Fibroblast of skin of left biceps (primary cell): ENCODE results near the gene C12orf56.
A peak's percentile ranks its signal among the peaks of the same experiment; 100 is the strongest.
"Not testable (repeated sequence)": the region's sequence is repeated elsewhere in the genome, so short reads cannot be mapped to it uniquely, and the experiment has no call there.

ENCODE experiments used
- DNase-seq, 2 experiments: peaks; one replicate each; pipeline ENCODE4 v3.0.0-alpha.2; 2013; ENCODE audit warnings: low read depth in 2 of 2

C12orf56 gene

DNA sequence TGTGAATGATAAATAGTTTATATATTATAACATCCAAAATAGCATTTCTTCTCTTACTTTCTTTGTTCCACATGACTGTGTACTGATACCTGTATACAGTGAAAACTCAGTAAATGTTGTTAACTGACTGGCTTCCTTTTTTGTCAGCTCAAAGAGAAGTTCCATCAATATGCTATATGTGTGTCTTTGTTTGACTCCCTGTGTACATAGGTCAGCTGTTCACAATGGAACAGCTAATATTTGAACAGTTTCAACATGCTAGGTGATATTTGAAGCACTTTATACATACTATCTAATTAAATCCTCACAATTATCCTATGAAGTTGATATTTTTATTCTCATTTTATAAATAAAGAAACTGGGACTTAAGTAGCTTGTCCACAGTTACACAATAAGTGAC is 153.2 kb downstream of the C12orf56 start:
- no peak for DNase-seq

DNA sequence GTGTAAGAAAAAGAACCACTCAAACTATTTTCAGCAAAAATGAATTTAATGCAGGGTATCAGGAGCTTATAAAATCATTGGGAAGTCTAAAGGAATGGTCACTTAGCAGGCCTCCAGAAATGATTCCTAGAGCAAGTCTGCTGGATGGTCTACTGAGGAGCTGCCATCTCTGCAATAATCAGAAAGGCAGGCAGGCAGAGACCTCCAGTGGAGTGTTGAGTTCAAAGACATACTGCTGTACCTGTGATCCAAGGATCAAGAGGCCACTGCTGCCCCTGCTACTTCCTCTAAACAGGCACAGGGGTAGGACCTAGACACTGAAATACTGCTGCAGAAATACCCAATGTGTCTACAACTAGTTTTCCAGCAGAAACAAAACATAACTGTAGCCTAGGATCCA is 154.0 kb downstream of the C12orf56 start:
- no peak for DNase-seq

- DNase-seq = no peak
Observed at GRCh38 chr12:64232196-64232595, 158.4 kb downstream of the C12orf56 start.

- no peak for DNase-seq
Observed at GRCh38 chr12:64229796-64230195, 160.8 kb downstream of the C12orf56 start.

GRCh38 chr12:64229240-64229639 is 161.3 kb downstream of the C12orf56 start:
- DNase-seq = no peak

GRCh38 chr12:64225626-64226025 is 164.9 kb downstream of the C12orf56 start:
- DNase-seq = no peak

DNA sequence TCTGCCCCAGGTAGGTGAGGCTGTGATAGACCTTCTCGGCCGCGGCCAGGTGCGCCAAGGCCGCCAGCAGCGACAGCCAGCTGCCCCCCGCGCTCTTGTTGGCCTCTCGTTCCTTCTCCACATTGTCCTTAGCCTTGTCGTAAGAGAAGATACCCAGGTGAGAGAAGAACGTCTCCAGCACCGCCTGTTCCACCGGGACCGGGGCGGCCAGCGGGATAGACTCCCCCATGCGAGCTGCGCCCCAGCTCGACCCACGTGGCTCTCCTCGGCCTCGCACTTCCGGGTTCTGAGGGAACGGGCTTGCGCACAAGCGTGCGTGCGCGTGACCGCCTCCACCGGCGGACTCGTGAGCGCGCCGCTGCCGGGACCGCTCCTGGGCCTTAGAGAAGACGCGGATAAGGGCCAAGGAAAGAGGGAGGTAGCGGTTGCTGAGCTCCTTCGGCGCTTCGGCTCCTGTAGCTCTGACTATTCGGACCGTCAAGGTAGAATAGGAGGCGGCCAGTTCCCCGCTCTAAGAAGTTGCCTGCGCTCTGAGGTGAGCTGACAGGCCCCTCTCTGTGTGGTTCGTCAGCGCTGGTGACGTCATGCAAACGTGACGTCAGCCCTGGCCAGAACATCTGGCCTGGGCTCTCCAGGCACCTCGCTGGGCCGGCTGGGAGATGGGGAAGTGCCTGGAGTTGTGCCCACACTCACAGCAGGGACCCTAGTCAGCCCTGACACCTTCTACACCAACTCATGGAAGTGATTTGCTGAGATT is 168.4 kb downstream of the C12orf56 start, which contains the start of gene KICS2:
Gene KICS2 (minus strand): TSS at position 288 of the 757 bp plus-strand sequence. CDS start 59 bp downstream, at position 229.
- DNase-seq = peak; percentile 81 to 82

DNA sequence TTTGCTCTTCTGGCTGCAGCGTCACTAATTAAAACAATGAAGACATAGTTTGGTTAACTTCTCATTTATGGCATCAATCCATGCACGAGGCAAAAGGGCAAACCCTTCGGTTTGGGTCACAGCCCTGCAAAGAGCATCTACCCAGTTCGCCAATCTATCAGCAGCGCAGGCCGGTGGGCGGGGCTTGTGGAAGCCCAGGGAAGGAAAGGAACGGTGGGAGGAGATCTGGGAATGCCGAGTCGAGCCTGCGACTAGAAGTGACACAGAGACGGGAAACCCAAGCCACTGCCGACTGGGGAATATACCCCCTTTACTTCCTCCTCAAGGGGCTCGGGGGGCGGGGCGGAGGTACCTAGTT is 168.9 kb downstream of the C12orf56 start:
- DNase-seq = peak; percentile 39 to 44

DNA sequence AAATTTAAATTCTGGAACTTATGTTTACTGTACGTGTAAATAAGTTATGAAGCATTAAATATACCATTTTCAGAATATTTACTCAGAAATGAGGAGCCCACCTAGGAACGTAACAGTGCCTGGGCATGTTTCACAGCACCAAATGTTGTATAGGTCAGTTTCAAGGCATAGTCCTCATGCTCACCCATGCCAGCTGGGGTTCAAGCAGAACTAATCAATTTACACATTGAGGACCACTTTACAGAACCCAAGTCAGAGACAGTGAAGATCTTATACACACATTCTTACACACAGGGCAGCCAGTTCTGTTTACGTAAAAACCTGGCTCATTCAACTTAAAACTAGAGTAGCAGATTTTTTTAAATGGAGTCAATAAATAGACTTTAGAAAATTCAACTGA is 170.5 kb downstream of the C12orf56 start:
- no peak for DNase-seq

- DNase-seq = no peak
Observed at GRCh38 chr12:64219145-64219544, 171.4 kb downstream of the C12orf56 start.

GRCh38 chr12:64218597-64218996 is 172.0 kb downstream of the C12orf56 start:
- no peak for DNase-seq

- DNase-seq = not testable (repeated sequence)
Observed at GRCh38 chr12:64217643-64218042, 172.9 kb downstream of the C12orf56 start.

DNA sequence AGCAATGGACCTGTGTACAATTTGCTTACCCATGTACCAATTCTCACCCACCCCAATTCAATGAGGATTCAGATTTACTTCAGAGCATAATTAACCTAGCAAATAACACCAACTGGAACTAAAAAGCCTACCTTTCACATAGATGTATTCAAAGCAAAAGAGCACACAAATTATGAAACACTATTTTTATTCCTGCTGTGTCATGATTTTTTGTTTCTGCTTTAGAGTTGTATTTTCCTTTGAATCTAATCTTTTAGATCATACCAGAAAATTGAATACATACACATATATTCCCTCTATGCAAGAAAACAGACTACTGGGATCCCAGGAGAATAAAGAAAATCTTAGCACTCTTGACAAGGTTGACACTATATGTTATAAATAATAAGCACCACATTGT is 174.3 kb downstream of the C12orf56 start:
- no peak for DNase-seq
